GM21360 (cell line): Measurements from ENCODE around the gene TTLL11.

Experiments
- ATAC-seq: cut with Tn5 transposase; IDR thresholded peaks from one replicate; pipeline ENCODE4 v1.9.1; 2021; ENCODE audit warnings: mild to moderate bottlenecking, moderate library complexity; ENCODE audit not compliant: unreplicated experiment

Gene TTLL11

DNA sequence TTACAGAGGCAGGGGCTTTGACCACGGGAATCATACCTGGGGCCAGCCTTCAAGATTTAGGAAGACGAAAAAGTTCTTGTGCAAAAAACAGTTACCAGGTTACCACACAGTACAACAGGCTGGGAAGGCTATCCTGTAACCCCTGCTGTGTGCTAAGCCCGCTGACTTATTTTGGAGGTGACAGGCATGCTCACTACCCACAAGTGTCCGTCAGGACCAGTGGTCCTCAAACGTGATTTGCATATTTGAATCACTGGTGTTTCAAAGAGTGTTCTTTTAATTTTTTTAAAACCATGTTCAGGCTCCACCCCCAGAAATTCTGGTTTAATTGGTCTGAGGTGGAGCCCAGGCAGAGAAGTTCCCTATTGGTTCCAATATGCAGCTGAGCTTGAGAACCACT, 146.6 kb downstream of the TTLL11 start:
- ATAC-seq = no peak

DNA sequence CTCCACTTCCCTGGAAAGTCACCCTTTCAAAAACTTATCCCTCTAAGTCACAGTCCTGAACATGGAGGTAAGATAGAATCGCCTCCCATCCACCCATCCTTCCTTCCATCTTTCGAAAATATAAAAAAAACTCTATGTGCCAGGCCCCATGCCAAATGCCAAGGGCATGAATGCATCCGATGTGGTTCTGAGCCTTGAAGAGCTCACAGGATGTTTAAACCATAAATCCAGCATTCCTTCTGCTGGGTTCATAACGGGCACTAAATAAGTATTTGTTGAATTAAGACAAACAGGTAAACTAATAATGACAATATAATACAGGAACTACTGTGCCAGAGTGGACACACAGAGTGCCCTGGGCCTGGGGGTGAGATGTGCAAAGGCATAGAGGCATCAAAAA, 147.3 kb downstream of the TTLL11 start:
- no peak for ATAC-seq

DNA sequence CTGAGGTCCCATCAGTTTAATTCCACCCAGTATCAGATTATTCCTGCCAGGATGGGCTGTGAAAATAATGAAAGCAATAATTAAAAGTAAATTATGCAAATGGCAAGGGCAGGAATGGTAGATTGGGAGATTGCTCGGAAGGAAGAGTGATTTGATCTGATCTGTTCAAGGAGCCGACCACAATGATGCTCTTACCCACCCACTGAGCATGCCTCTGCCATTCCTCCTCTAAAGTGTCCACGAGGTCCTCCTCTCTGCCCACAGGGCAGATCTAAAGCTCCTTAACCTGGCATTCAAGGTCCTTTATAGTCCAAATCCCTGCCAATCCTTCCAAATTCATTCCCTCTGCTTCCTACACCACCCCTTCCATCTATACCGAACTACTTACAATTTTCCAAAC, 147.8 kb downstream of the TTLL11 start:
- no peak for ATAC-seq

DNA sequence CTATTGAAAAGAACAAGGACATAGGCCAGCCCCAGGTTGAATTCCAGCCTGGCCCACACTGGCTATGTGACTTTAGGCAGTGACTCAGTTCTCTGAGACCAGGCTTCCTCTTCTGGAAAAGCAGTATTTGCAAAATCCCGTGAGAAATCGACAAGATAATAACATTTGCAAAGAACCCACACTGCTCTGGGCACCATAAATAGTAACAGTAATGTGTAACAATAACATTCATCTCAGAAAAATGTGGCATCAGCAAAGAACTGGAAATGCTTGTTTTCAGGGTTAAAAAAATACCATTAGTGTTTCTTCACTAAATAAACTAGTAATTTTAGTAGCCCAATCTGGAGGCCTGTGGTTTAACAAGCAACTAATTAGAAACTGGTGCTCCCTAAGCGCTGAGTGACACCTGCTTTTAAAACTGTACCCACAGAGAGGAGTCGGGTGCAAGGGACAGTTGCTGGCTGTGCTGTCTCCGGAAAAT, 148.4 kb downstream of the TTLL11 start:
- ATAC-seq = no peak

DNA sequence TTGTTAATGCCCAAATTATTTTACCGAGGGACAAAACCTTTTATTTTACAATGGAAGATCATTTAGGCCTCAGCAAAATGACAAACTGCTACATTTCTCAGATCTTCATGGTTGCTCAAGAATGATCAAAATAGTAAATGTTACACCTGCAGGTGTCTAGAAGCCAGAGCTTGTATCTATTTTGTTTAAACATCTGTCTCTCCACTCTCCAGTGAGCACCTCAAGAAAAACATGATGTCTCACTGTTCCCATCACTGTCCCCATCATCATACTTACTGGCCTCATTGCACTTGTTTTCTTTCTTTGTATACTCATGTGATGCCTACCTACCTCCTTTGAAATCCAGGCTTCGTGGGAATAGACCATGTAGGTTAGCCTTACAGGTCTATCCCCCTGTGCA, 149.6 kb downstream of the TTLL11 start:
- ATAC-seq = no peak

DNA sequence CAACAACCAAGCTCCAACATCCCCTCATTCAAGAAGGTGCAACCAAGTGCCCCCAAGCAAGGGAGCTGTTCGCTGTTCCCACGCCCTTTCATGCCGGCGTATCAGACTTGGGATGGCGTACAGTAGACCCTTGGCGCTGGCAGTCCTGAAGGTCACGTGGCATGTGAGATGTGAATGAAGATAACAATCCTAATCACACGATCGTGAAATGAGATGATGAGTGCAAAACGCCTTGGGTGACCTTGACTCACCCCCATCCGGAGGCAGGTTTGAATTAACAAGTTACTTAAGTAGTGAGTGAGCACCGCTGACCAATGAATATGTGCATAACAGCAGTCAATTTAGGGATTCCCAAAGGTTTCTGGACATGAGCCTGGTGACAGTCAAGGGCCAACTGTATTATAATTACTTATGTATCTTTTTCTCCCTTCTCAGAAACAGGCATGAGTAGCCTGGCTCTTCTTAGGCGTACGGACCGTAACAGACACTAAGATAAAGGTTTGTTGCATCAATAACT, 150.2 kb downstream of the TTLL11 start:
- ATAC-seq = no peak

DNA sequence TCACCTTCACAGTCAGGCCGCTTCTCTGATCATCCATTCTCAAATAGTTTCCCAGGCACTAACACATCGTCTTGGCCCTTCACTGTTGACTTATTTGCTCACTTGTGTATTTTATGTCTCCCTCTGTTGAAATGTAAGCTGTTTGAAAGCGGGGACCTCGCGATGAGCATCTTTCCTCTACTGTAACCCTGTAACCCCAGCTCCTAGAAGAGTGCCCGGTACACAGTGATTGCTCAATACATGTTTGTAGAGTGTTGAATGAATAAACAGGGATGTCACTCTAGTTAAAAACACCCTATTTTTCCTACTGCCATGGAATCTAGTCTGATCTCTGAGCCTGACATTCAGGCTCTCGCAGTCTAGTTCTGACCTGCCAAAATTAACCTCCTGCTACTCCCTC, 150.8 kb downstream of the TTLL11 start:
- ATAC-seq = no peak

DNA sequence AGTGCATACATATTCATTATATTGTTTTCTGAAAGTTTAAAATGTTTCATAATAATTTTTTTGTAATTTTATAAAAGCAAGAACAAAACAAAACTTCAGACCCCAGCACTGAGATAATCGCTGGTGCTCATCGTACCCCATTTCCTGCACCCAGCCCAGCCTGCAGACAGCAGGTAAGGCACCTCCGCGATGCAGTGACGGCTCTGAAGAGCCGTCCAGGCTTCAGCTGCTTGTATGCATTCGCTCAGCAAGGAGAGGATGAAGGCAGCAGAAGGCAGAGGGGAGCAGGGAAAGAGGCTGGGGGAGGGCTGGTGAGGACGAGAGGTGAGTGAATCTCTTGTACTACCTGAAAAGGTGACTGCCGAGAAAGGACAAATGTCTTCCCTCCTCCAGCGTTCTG, 153.5 kb downstream of the TTLL11 start:
- no peak for ATAC-seq

DNA sequence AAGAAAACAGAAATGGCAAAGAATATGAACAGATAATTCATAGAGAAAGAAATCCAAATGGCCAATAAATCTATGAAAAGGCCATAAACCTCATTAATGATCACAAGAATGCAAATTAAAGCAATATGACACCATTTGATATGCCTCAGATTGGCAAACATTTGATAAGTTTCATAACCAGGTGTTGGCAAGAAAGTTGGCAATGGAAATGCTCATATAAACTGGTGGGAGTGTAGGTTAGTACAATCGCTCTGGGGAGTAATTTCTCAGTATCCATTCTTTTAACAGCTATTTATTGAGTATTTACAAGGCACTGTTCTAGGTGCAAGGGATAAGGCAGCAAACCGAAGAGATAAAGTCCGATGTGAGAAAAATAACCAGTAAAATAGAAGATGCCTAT, 154.5 kb downstream of the TTLL11 start:
- ATAC-seq = no peak

DNA sequence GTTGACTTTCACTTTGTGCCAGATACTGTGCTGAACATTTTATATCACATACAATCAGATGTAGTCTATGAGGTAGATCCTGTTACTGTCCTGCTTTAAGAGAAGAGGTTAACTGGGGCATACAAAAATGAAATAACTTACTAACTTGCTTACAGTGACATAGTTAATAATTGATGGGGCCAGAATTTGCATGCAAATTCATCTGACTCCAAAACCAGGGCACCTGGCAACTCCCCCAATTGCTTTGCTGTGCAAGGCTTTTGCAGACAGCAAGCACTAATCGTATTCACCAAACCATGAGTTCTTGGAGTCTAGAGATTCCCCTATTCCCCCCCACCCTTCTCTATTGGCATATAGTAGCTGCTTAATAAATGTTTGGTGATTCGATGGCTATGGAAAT, 155.9 kb downstream of the TTLL11 start:
- no peak for ATAC-seq

DNA sequence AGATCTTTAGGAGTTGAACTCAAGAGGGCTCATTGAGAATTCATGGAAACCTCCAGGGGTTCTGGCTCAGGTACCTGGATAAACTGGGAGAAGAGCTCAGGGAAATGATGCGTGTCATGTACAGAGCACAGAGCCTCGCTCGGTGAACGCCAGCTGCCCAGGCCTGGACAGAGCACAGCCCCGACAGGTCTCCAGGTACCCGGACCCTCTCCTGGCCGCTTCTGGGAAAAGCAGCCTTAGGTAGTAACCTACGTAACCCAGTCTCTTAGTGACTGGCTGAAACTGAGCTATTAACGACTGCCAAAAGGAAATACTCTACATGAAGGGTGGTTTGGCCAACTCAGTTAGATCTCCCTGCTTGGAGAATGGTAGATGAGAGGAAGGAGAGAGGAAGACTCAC, 157.4 kb downstream of the TTLL11 start:
- ATAC-seq = no peak

DNA sequence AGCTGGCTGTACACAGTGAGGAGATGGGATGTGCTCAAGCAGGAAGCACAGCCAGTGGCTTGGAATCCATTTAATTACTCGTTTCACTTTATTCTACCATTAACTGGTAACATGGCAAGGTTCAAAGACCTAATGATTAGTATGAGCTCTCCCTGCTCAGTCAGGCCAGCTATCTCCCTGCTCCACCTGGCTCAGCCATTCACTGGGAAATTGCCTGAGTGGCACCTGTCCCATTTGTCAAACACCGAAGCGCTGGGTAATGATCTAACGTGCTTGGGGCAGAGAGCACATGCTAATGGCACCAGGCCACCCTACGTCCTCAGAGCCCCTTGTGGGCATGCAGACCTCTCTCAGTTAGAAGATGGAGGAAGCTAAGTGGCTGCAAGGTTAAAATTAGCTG, 162.2 kb downstream of the TTLL11 start:
- no peak for ATAC-seq

DNA sequence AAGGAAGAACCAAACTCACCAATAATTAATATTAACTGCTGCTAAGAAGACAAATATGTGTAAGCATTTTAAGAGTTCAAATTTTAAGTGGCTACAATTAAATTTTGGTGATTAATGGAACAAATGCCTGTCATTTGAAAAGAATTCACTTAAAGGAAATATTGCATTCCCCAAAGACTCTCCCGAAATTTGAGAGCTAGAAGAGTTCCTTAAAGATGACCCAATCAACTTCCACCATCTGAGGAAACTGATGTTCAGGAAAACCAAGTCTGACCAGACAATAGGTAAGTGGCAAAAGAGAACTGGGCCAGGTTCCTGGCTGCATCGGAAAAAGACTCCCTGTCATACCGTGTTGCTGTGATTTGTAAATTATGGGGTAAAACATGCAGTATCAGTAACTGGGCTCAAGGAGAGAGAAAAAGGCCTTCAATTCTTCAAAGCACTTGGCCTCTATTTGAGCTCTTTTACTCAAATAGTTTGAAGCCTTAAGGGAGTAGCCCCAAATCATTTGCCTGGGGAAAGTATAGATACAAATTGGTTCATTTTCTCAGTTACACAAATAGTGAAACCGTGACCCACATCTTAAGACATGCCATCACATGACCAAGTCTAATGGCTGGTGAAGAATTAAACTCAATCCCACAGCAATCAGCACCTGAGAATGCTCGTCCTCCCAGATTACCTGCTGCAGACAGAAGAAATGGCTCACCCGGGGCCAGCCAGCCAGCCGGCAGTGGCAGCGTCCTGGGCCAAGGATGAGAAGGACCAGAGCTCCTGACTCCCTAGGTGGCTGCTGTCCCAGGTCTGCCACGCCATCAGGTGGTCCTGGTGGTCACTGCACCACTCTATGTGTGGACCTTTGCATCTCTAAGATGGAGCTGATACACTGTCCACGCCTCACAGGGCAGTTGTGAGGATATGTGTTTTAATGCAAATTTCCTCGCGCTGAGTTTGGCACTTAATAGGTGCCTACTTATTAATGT, 162.9 kb downstream of the TTLL11 start:
- no peak for ATAC-seq

DNA sequence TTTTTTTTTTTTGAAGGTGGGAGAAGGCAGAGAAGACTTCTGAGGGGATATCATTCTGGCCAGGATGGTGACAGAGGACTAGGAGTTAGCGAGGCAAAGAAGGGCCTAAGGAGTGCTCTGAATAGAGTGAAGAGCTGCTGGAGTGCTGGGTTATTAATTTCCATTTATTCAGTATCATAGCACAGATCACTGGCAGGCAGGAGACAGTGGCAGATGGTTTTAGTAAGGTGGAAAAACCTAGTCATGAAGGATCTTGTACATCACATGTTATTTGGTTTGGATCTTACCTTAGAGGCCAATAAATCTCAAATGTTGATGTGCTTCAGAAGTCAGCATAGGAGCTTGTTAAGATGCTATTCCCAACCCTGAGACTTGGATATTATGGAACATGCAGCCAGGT, 165.5 kb downstream of the TTLL11 start:
- ATAC-seq = no peak

DNA sequence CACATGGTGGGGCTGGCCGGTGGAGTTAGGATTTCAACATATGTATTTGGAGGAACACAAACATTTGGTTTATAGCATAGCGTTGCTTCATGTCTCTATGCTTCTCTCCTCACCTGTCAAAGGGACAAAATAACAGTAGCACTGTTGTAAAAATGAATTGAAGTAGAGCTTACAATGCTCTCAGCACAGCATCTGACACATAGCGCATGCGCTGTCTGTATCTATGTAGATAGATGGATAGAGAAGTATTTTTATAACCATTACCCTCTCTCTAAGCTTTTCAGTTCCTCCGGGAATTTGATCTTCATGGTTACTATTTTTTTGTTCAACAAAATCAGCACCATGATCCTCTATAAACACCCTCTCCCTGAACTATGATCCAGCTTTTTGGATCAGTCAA, 166.0 kb downstream of the TTLL11 start:
- no peak for ATAC-seq

DNA sequence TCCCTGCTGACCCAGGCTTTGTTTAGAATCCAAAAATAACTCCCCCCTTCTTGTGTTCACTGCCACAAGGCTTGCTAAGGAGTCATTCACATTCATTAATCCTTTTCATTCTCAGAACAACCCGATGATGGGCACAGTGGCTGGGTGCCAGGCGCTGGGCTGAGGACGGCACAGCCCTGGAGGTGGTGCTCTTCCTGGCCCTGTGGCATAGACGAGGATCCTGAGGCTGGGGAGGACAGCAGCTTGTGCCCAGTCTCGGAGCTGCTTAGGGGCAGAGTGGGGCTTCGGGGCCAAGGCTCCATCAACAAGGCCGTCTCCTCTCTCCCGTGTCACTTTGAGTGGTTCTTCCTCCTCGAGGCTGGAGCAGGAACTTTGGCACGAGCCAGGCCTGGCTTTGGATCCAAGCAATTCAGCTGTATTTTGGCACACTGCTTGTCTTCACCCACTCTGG, 166.7 kb downstream of the TTLL11 start:
- ATAC-seq = no peak

DNA sequence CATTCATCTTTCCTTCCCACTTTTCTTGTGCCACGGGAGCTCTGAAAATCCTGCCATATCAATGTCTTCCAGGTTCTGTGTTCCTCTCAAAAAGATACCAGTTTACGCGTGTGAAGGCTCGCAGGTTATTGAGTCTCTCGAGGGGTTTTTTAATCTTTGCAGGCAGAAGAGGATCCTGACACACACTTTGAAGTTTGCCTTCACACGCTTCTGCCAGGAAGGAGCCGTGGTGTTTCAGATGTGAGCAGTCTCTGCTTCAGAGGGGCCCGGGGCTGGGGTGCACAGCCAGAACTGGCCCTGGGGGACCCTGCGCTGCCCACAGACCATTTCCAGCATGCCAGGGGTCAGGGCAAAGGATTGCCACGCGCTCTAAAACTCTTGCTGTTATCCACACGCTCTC, 167.2 kb downstream of the TTLL11 start:
- no peak for ATAC-seq

DNA sequence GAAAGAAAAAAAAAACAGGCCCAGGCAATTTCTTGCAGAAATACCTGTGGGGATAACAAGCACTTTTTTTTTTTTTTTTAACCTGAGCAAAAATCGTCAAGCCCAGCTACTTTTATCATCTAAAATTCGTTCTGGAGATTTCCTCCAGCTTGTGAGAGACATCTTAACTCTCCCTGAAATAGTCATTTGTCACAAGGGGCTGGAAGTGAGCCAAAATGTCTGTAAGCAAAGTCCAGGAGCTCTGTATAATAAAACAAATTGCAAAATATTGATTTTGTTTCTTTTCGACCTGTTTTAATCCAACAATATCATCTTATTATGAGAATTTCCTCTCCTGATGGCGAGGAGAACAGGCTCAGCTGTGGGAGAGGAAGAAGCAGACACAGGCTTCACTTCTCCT, 168.4 kb downstream of the TTLL11 start:
- no peak for ATAC-seq

DNA sequence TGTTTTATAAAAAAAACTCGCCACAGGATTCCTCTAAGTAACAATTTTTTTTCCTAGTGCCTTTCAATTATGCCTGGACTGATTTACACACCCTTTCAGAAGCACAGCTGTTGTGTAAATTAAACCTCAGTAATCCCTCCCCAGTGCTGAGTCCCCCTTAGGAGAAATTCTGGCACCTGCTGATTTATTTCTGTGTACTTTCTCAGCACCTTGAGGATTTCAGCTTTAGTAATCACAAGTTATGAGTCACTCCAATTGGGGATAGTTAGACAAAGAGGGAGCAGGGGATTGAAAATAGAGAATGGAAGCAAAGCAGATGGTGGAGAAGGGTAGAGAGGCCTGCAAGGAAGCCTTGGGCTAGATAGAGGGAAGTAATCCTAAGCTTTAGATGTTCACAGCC, 171.7 kb downstream of the TTLL11 start:
- ATAC-seq = no peak

DNA sequence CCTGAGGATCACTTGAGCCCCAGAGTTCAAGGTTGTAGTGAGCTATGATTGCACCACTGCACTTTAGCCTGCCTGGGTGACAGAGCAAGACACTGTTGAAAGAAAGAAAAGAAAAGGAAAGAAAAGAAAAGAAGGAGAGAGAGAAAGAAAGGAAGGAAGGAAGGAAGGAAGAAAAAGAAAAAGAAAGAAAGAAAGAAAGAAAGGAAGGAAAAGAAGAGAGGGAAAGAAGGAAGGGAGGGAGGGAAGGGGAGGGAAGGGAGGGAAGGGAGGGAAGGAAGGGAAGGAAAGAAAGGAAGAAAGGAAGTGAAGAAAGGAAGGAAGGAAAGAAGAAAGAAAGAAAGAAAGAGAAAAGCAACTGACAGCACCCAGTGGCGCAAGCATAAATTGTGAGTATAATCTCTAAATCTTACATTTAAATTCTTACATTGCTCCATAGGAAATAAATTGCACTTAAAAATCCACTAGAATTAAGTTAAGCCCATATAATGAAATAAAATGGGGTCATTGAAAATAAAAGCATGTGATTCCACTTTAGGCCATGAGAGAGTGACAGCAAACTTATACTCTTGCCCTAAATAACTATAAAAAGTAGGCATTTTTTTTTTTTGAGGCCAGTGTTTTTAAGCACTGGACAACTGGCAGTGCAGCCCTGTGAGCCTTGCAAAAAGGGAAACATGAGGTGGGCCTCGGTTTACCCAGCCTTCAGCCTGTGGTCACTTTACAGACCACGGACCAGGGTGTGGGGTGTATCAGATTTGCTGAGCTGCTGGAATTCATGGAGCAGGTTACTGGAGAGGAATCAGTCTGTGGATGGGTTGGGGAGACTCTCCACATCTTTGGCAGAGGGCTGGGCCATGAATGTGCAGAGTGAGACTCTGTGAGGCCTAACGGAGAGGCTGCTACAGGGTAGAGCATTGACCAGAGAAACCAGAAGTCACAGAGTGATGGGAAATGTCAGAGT, 175.5 kb downstream of the TTLL11 start:
- ATAC-seq = no peak

DNA sequence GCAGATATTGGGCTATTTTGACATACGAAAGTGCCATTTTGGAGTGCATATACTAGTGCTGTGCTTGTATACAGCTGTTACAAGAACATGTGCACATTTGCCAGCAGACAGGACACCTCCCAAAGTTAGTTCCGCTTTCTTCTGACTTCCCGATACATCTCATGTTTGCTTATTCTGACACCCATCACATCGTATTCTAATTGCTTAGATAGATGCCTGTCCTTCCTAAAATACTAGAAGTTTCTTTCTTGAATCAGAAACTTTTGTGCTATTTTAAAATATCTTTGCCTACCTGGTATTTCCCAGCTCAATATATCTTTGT, 177.8 kb downstream of the TTLL11 start:
- no peak for ATAC-seq
